RPMI7951 (cell line): Measurements from ENCODE around the gene ACR. TPM values are rescaled to one million over a fixed set of nuclear protein-coding genes. Genes with fewer than 3 reads are reported as not detected.
A peak's percentile ranks its signal among the peaks of the same experiment; 100 is the strongest.
"Not testable (repeated sequence)": the region's sequence is repeated elsewhere in the genome, so short reads cannot be mapped to it uniquely, and the experiment has no call there.

ENCODE experiments used
- DNase-seq: peaks from one replicate; pipeline ENCODE4 v3.0.0-alpha.2; 2012; ENCODE audit warnings: low read depth
- total RNA-seq: library from RNA; depleted of rRNA; stranded (reverse); fragments of >200 nt; shearing (Covaris generic); gene quantifications from 2 replicates; pipeline ENCODE4 v1.2.3, GENCODE V29; 2014

Gene ACR
- total RNA-seq, 1 experiment from 2014 or later = not detected

- no peak for DNase-seq
These were observed 5.3 kb upstream of the ACR start for GRCh38 chr22:50732681-50733080.

GRCh38 chr22:50733521-50734342 lies 4.3 kb upstream of the ACR start:
- peak; percentile 44 for DNase-seq

- DNase-seq = no peak
These were observed 3.6 kb upstream of the ACR start for GRCh38 chr22:50734343-50734771.

- no peak for DNase-seq
These were observed 2.8 kb upstream of the ACR start for GRCh38 chr22:50734986-50735738.

- DNase-seq = no peak
These were observed 2.3 kb upstream of the ACR start for GRCh38 chr22:50735739-50736030.

- DNase-seq = no peak
These were observed 734 bp downstream of the ACR start for GRCh38 chr22:50738649-50739227.

- DNase-seq = no peak
These were observed 1.3 kb downstream of the ACR start for GRCh38 chr22:50739279-50739691.

- DNase-seq = no peak
These were observed 1.9 kb downstream of the ACR start for GRCh38 chr22:50739894-50740293.

- not testable (repeated sequence) for DNase-seq
These were observed 2.7 kb downstream of the ACR start for GRCh38 chr22:50740714-50741113.

GRCh38 chr22:50744424-50744823 lies 6.4 kb downstream of the ACR start:
- DNase-seq = not testable (repeated sequence)

- DNase-seq = not testable (repeated sequence)
These were observed 9.5 kb downstream of the ACR start for GRCh38 chr22:50747521-50747920.

- not testable (repeated sequence) for DNase-seq
These were observed 10.6 kb downstream of the ACR start for GRCh38 chr22:50748630-50749029.

GRCh38 chr22:50749302-50750074 lies 11.5 kb downstream of the ACR start:
- DNase-seq = not testable (repeated sequence)

- not testable (repeated sequence) for DNase-seq
These were observed 17.2 kb downstream of the ACR start for GRCh38 chr22:50755251-50755650.

- not testable (repeated sequence) for DNase-seq
These were observed 18.4 kb downstream of the ACR start for GRCh38 chr22:50756406-50756805.

- peak; percentile 37 for DNase-seq
These were observed 19.0 kb downstream of the ACR start for GRCh38 chr22:50756949-50757491.

GRCh38 chr22:50759597-50760341 lies 21.8 kb downstream of the ACR start:
- DNase-seq = peak; percentile 72

GRCh38 chr22:50761829-50762228 lies 23.8 kb downstream of the ACR start:
- DNase-seq = not testable (repeated sequence)

- DNase-seq = not testable (repeated sequence)
These were observed 26.3 kb downstream of the ACR start for GRCh38 chr22:50764288-50764687.

GRCh38 chr22:50775132-50775531 lies 37.1 kb downstream of the ACR start:
- not testable (repeated sequence) for DNase-seq

- not testable (repeated sequence) for DNase-seq
These were observed 39.6 kb downstream of the ACR start for GRCh38 chr22:50777631-50778030.
